HepG2 (cell line): ENCODE measurements around the gene CTRL. TPM values are rescaled to one million over a fixed set of nuclear protein-coding genes. Genes with fewer than 3 reads are reported as not detected.
A peak's percentile ranks its signal among the peaks of the same experiment; 100 is the strongest.

ENCODE experiments used
- ARHGAP35 ChIP-seq: sonication (generic); formaldehyde crosslinking; IDR thresholded peaks from 2 replicates; pipeline ENCODE4 v1.9.0; 2022; ENCODE audit warnings: mild to moderate bottlenecking, inconsistent platforms, moderate library complexity, missing genetic modification reagents, borderline replicate concordance
- ATF7-NPFF ChIP-seq: sonication (generic); formaldehyde crosslinking; IDR thresholded peaks from 2 replicates; pipeline ENCODE4 v1.8.1; 2023; ENCODE audit warnings: mild to moderate bottlenecking, low read depth, missing genetic modification reagents, moderate library complexity
- GPN1 ChIP-seq: sonication (generic); formaldehyde crosslinking; IDR thresholded peaks from 2 replicates; pipeline ENCODE4 v1.5.1; 2020; ENCODE audit warnings: missing genetic modification reagents, borderline replicate concordance
- HMG20A ChIP-seq: IDR thresholded peaks from 2 replicates; pipeline ENCODE4 v1.6.1; 2016; ENCODE audit warnings: borderline replicate concordance
- IKZF5 ChIP-seq: IDR thresholded peaks from 2 replicates; pipeline ENCODE4 v1.6.1; 2018; ENCODE audit warnings: missing genetic modification reagents, mild to moderate bottlenecking, missing compliant biosample characterization
- ISX ChIP-seq: sonication (generic); formaldehyde crosslinking; conservative IDR thresholded peaks from 2 replicates; pipeline ENCODE4 v1.5.0; 2020; ENCODE audit warnings: missing genetic modification reagents
- KDM3A ChIP-seq: IDR thresholded peaks from 2 replicates; pipeline ENCODE4 v1.6.1; 2018; ENCODE audit warnings: low read depth, missing compliant biosample characterization
- KDM5B ChIP-seq: sonication (generic); formaldehyde crosslinking; IDR thresholded peaks from 2 replicates; pipeline ENCODE4 v1.4.0; 2020; ENCODE audit warnings: missing genetic modification reagents, mild to moderate bottlenecking, borderline replicate concordance
- NFYC ChIP-seq: IDR thresholded peaks from 2 replicates; pipeline ENCODE4 v1.6.1; 2016; ENCODE audit warnings: missing genetic modification reagents, missing compliant biosample characterization
- NR2C2 ChIP-seq: sonication (generic); formaldehyde crosslinking; IDR thresholded peaks from 2 replicates; pipeline ENCODE4 v1.4.0; 2020; ENCODE audit warnings: missing genetic modification reagents, mild to moderate bottlenecking, moderate library complexity, borderline replicate concordance
- PBX2 ChIP-seq: IDR thresholded peaks from 2 replicates; pipeline ENCODE4 v1.6.1; 2016; ENCODE audit warnings: control low read depth
- REPIN1 ChIP-seq: sonication (generic); formaldehyde crosslinking; IDR thresholded peaks from 2 replicates; pipeline ENCODE4 v1.8.0; 2022; ENCODE audit warnings: missing genetic modification reagents, low read depth, mild to moderate bottlenecking, borderline replicate concordance
- REST ChIP-seq, 2 experiments: IDR thresholded peaks; 2 replicates each; pipeline ENCODE4 v1.6.1; 2011 to 2012; ENCODE audit warnings: low read length in 2 of 2, borderline replicate concordance in 1 of 2, low read depth in 1 of 2, mild to moderate bottlenecking in 1 of 2, moderate library complexity in 1 of 2
- RFXAP ChIP-seq: sonication (generic); formaldehyde crosslinking; IDR thresholded peaks from 2 replicates; pipeline ENCODE4 v1.4.0; 2020; ENCODE audit warnings: missing genetic modification reagents, borderline replicate concordance
- TFAP4 ChIP-seq: sonication (generic); IDR thresholded peaks from 2 replicates; pipeline ENCODE4 v1.6.1; 2016; ENCODE audit warnings: low read depth, borderline replicate concordance
- TGIF2 ChIP-seq: IDR thresholded peaks from 2 replicates; pipeline ENCODE4 v1.6.1; 2016; ENCODE audit warnings: control low read depth, missing compliant biosample characterization
- ZBTB14 ChIP-seq: sonication (generic); formaldehyde crosslinking; IDR thresholded peaks from 2 replicates; pipeline ENCODE4 v1.4.0; 2020; ENCODE audit warnings: missing genetic modification reagents
- ZNF10 ChIP-seq: sonication (generic); formaldehyde crosslinking; IDR thresholded peaks from 2 replicates; pipeline ENCODE4 v1.4.0; 2020; ENCODE audit warnings: mild to moderate bottlenecking, low read depth, missing genetic modification reagents, borderline replicate concordance
- ZNF44 ChIP-seq: sonication (generic); formaldehyde crosslinking; IDR thresholded peaks from 2 replicates; pipeline ENCODE4 v1.5.1; 2020; ENCODE audit warnings: mild to moderate bottlenecking, missing genetic modification reagents
- ZNF468 ChIP-seq: sonication (generic); formaldehyde crosslinking; IDR thresholded peaks from 2 replicates; pipeline ENCODE4 v1.8.0; 2022; ENCODE audit warnings: mild to moderate bottlenecking, moderate library complexity, missing genetic modification reagents
- ZNF558 ChIP-seq: sonication (generic); formaldehyde crosslinking; IDR thresholded peaks from 2 replicates; pipeline ENCODE4 v1.9.0; 2022; ENCODE audit warnings: mild to moderate bottlenecking, missing genetic modification reagents, borderline replicate concordance
- ZNF790 ChIP-seq: sonication (generic); formaldehyde crosslinking; IDR thresholded peaks from 2 replicates; pipeline ENCODE4 v1.8.0; 2022; ENCODE audit warnings: missing genetic modification reagents, mild to moderate bottlenecking, borderline replicate concordance
- polyA plus RNA-seq, 8 experiments: library from polyadenylated mRNA; depleted of rRNA in 3 of 8; stranded (reverse) in 7 of 8; unstranded in 1 of 8; fragments of >200 nt; fragmentation: Illumina TruSeq in 4 of 8; extraction: Trizol in 4 of 8; gene quantifications; 2 replicates each; pipeline versions ENCODE4 v1.2.1 to v1.2.3, GENCODE V29; 2011 to 2016; ENCODE audit warnings: low read depth in 4 of 8, missing spikeins in 1 of 8, mixed read lengths in 1 of 8; ENCODE audit not compliant: insufficient read depth in 1 of 8
- total RNA-seq, 5 experiments: library from RNA; depleted of rRNA; stranded (reverse); fragments of >200 nt; fragmentation: Illumina TruSeq; extraction: Trizol; gene quantifications; 2 replicates each; pipeline ENCODE4 v1.2.3, GENCODE V29; 2016; ENCODE audit warnings: low read depth in 1 of 5

The CTRL gene
- total and polyA plus RNA-seq, 2 of the 13 experiments (the other 11 are each of a cell fraction or from before 2014, with no cell fraction given) = 1.9 to 2.7 TPM

GRCh38 chr16:67943256-67943618 is 11.6 kb upstream of the CTRL start (continued):
- TF ChIP-seq IKZF5 (CRISPR knock-in tag) (0 out of 2 replicates have a peak, but pooled peaks have one; percentile 6), REST (IDR thresholded peaks at IDR 0.05; ENCODE audit: borderline replicate concordance in 1 of 2, low read depth in 1 of 2, low read length in 2 of 2) (peak in 1 of 2 experiments; percentile 80; a peak in 2 of 4 replicates), ARHGAP35 (no peak), TGIF2 (CRISPR knock-in tag) (no peak), KDM3A (no peak), ZNF790 (no peak), ISX (CRISPR knock-in tag) (no peak), HMG20A (peak; percentile 39; the same call in 1 of the 2 replicates), REPIN1 (CRISPR knock-in tag) (peak; percentile 78), NFYC (CRISPR knock-in tag) (no peak), TFAP4 (peak; percentile 74; the same call in 1 of the 2 replicates), NR2C2 (CRISPR knock-in tag) (peak; percentile 89), KDM5B (0 out of 2 replicates have a peak, but pooled peaks have one; percentile 7), ZNF558 (CRISPR knock-in tag) (no peak; the same call in 1 of the 2 replicates), ZNF44 (no peak), ZNF468 (no peak), ZBTB14 (CRISPR knock-in tag) (no peak), PBX2 (no peak), GPN1 (no peak), ATF7-NPFF (no peak), RFXAP (no peak), ZNF10 (CRISPR knock-in tag) (no peak)
